Natural killer cell treated with Interleukin-12 subunit alpha and Interleukin-12 subunit beta and Interleukin-15 and Interleukin-18, amount 100 ng/mL, for 72 hours (primary cell): Measurements from ENCODE around the gene GRIA1. TPM values are rescaled to one million over a fixed set of nuclear protein-coding genes. Genes with fewer than 3 reads are reported as not detected.

Experiments used
- ATAC-seq, 2 donors: fragments of 150-1000 bp; cut with Tn5 transposase in 1 of 2; sonication (Bioruptor Pico), chemical (Tn5 transposase) in 1 of 2; 2 replicates each; pipeline ENCODE4 v1.10.0; 2021
- DNase-seq: peaks from one replicate; pipeline ENCODE4 v3.0.0; 2022; ENCODE audit warnings: low spot score
- H3K27ac Mint-ChIP-seq, 2 donors: 1 replicate in 1 of 2; 2 replicates in 1 of 2; pipeline ENCODE4 v1.8.0; 2022; ENCODE audit warnings: mixed read lengths in 2 of 2, mild to moderate bottlenecking in 1 of 2, moderate library complexity in 1 of 2
- H3K27me3 Mint-ChIP-seq, 2 donors: 1 replicate in 1 of 2; 2 replicates in 1 of 2; pipeline ENCODE4 v1.8.0; 2022; ENCODE audit warnings: mixed read lengths in 2 of 2
- H3K36me3 Mint-ChIP-seq: one replicate; pipeline ENCODE4 v1.8.0; 2022; ENCODE audit warnings: mixed read lengths
- H3K4me1 Mint-ChIP-seq, 2 donors: 1 replicate in 1 of 2; 2 replicates in 1 of 2; pipeline ENCODE4 v1.8.0; 2022; ENCODE audit warnings: low read depth in 2 of 2, mixed read lengths in 2 of 2, mild to moderate bottlenecking in 1 of 2
- H3K4me3 Mint-ChIP-seq: one replicate; pipeline ENCODE4 v1.8.0; 2022; ENCODE audit warnings: mixed read lengths
- H3K9me3 Mint-ChIP-seq: 2 replicates; pipeline ENCODE4 v1.8.0; 2022; ENCODE audit warnings: mixed read lengths
- total RNA-seq, 2 donors: library from RNA; stranded (reverse); gene quantifications; one replicate each; pipeline ENCODE4 v1.2.3, GENCODE V29; 2022

GRIA1 gene
- total RNA-seq, 2 donors from 2014 or later: not detected

- DNase-seq (no peak), ATAC-seq (no peak)
- Mint-ChIP-seq H3K27ac (no peak overlapping the region), H3K4me1 (no peaks in the 10 kb centered on the region), H3K36me3 (no peaks in the 10 kb centered on the region), H3K4me3 (no peak overlapping the region), H3K27me3 (peaks cover 6 to 32% of the 10 kb centered on the region in 2 donors), H3K9me3 (peaks cover under 1% of the 10 kb centered on the region)
Observed at GRCh38 chr5:153765987-153766386, 275.5 kb downstream of the GRIA1 start.

- Mint-ChIP-seq H3K4me3 (no peak overlapping the region), H3K9me3 (no peaks in the 10 kb centered on the region), H3K27ac (no peak overlapping the region), H3K27me3 (peaks cover 6 to 41% of the 10 kb centered on the region in 2 donors), H3K4me1 (no peaks in the 10 kb centered on the region), H3K36me3 (no peaks in the 10 kb centered on the region)
- no peak for DNase-seq
- no peak for ATAC-seq
Observed at GRCh38 chr5:153767221-153768188, 277.0 kb downstream of the GRIA1 start.

- no peaks in the 10 kb centered on the region for H3K9me3 Mint-ChIP-seq
- no peaks in the 10 kb centered on the region for H3K36me3 Mint-ChIP-seq
- no peak for DNase-seq
- no peak for ATAC-seq
- no peak overlapping the region for H3K4me3 Mint-ChIP-seq
- H3K4me1 Mint-ChIP-seq: no peaks in the 10 kb centered on the region
- no peak overlapping the region for H3K27ac Mint-ChIP-seq
- H3K27me3 Mint-ChIP-seq: peaks cover 0 to 26% of the 10 kb centered on the region in 2 donors
Observed at GRCh38 chr5:153770066-153770465, 279.6 kb downstream of the GRIA1 start.

- no peak for DNase-seq
- ATAC-seq: no peak
- Mint-ChIP-seq H3K27me3 (peaks cover 7 to 29% of the 10 kb centered on the region in 2 donors), H3K36me3 (no peaks in the 10 kb centered on the region), H3K4me1 (no peaks in the 10 kb centered on the region), H3K4me3 (no peak overlapping the region), H3K27ac (no peak overlapping the region), H3K9me3 (no peaks in the 10 kb centered on the region)
Observed at GRCh38 chr5:153774686-153775085, 284.2 kb downstream of the GRIA1 start.

- Mint-ChIP-seq H3K4me3 (no peak overlapping the region), H3K36me3 (no peaks in the 10 kb centered on the region), H3K9me3 (no peaks in the 10 kb centered on the region), H3K27me3 (peaks cover 7 to 31% of the 10 kb centered on the region in 2 donors), H3K27ac (no peak overlapping the region), H3K4me1 (no peaks in the 10 kb centered on the region)
- ATAC-seq (no peak), DNase-seq (no peak)
Observed at GRCh38 chr5:153775923-153776322, 285.5 kb downstream of the GRIA1 start.

GRCh38 chr5:153777681-153778581 lies 287.5 kb downstream of the GRIA1 start:
- Mint-ChIP-seq H3K27me3 (peaks cover 9 to 22% of the 10 kb centered on the region in 2 donors), H3K9me3 (no peaks in the 10 kb centered on the region)
- ATAC-seq: no peak

GRCh38 chr5:153779836-153780235 lies 289.4 kb downstream of the GRIA1 start:
- ATAC-seq (no peak), DNase-seq (no peak)
- no peaks in the 10 kb centered on the region for H3K4me1 Mint-ChIP-seq
- no peaks in the 10 kb centered on the region for H3K9me3 Mint-ChIP-seq
- H3K4me3 Mint-ChIP-seq: no peak overlapping the region
- H3K36me3 Mint-ChIP-seq: no peaks in the 10 kb centered on the region
- no peak overlapping the region for H3K27ac Mint-ChIP-seq
- peaks cover 9 to 22% of the 10 kb centered on the region in 2 donors for H3K27me3 Mint-ChIP-seq

More at GRCh38 chr5:153777681-153778581, 287.5 kb downstream of the GRIA1 start:
- no peak overlapping the region for H3K4me3 Mint-ChIP-seq
- no peak for DNase-seq
- no peak overlapping the region for H3K27ac Mint-ChIP-seq
- H3K4me1 Mint-ChIP-seq: no peaks in the 10 kb centered on the region
- H3K36me3 Mint-ChIP-seq: no peaks in the 10 kb centered on the region

- no peak overlapping the region for H3K27ac Mint-ChIP-seq
- no peaks in the 10 kb centered on the region for H3K9me3 Mint-ChIP-seq
- H3K27me3 Mint-ChIP-seq: peaks cover 11 to 20% of the 10 kb centered on the region in 2 donors
- no peaks in the 10 kb centered on the region for H3K36me3 Mint-ChIP-seq
- no peak overlapping the region for H3K4me3 Mint-ChIP-seq
- DNase-seq: no peak
- no peaks in the 10 kb centered on the region for H3K4me1 Mint-ChIP-seq
- no peak for ATAC-seq
Observed at GRCh38 chr5:153780876-153781705, 290.6 kb downstream of the GRIA1 start.

- ATAC-seq (no peak), DNase-seq (no peak)
- Mint-ChIP-seq H3K27me3 (peaks cover 15 to 22% of the 10 kb centered on the region in 2 donors), H3K9me3 (no peaks in the 10 kb centered on the region), H3K27ac (no peak overlapping the region), H3K36me3 (no peaks in the 10 kb centered on the region), H3K4me3 (no peak overlapping the region), H3K4me1 (no peaks in the 10 kb centered on the region)
Observed at GRCh38 chr5:153782589-153783361, 292.3 kb downstream of the GRIA1 start.

- no peak for DNase-seq
- Mint-ChIP-seq H3K27ac (no peak overlapping the region), H3K4me3 (no peak overlapping the region), H3K27me3 (peaks cover 16 to 27% of the 10 kb centered on the region in 2 donors), H3K36me3 (no peaks in the 10 kb centered on the region), H3K9me3 (no peaks in the 10 kb centered on the region), H3K4me1 (no peaks in the 10 kb centered on the region)
- ATAC-seq: no peak
Observed at GRCh38 chr5:153783362-153783658, 292.8 kb downstream of the GRIA1 start.

- DNase-seq (no peak), ATAC-seq (no peak)
- Mint-ChIP-seq H3K4me1 (no peaks in the 10 kb centered on the region), H3K36me3 (no peaks in the 10 kb centered on the region), H3K27ac (no peak overlapping the region), H3K4me3 (no peak overlapping the region), H3K27me3 (peaks cover 18 to 33% of the 10 kb centered on the region in 2 donors), H3K9me3 (no peaks in the 10 kb centered on the region)
Observed at GRCh38 chr5:153784277-153784676, 293.8 kb downstream of the GRIA1 start.

- Mint-ChIP-seq H3K36me3 (no peaks in the 10 kb centered on the region), H3K27me3 (peaks cover 9 to 14% of the 10 kb centered on the region in 2 donors), H3K9me3 (no peaks in the 10 kb centered on the region), H3K27ac (no peak overlapping the region), H3K4me1 (no peaks in the 10 kb centered on the region), H3K4me3 (no peak overlapping the region)
- ATAC-seq (no peak), DNase-seq (no peak)
Observed at GRCh38 chr5:153791339-153791738, 300.9 kb downstream of the GRIA1 start.

GRCh38 chr5:153792305-153792704 lies 301.8 kb downstream of the GRIA1 start:
- no peaks in the 10 kb centered on the region for H3K4me1 Mint-ChIP-seq
- no peaks in the 10 kb centered on the region for H3K9me3 Mint-ChIP-seq
- no peak overlapping the region for H3K4me3 Mint-ChIP-seq
- no peak for ATAC-seq
- peaks cover 6 to 11% of the 10 kb centered on the region in 2 donors for H3K27me3 Mint-ChIP-seq
- no peaks in the 10 kb centered on the region for H3K36me3 Mint-ChIP-seq
- DNase-seq: no peak
- no peak overlapping the region for H3K27ac Mint-ChIP-seq
